ENCODE results near the gene SBSN. TPM values are rescaled to one million over a fixed set of nuclear protein-coding genes. Genes with fewer than 3 reads are reported as not detected.

Gene SBSN
- total and polyA plus RNA-seq, 9 of the 15 experiments (the other 6 are each of a cell fraction or from before 2014, with no cell fraction given) = 0.05 TPM; not detected in 8

DNA sequence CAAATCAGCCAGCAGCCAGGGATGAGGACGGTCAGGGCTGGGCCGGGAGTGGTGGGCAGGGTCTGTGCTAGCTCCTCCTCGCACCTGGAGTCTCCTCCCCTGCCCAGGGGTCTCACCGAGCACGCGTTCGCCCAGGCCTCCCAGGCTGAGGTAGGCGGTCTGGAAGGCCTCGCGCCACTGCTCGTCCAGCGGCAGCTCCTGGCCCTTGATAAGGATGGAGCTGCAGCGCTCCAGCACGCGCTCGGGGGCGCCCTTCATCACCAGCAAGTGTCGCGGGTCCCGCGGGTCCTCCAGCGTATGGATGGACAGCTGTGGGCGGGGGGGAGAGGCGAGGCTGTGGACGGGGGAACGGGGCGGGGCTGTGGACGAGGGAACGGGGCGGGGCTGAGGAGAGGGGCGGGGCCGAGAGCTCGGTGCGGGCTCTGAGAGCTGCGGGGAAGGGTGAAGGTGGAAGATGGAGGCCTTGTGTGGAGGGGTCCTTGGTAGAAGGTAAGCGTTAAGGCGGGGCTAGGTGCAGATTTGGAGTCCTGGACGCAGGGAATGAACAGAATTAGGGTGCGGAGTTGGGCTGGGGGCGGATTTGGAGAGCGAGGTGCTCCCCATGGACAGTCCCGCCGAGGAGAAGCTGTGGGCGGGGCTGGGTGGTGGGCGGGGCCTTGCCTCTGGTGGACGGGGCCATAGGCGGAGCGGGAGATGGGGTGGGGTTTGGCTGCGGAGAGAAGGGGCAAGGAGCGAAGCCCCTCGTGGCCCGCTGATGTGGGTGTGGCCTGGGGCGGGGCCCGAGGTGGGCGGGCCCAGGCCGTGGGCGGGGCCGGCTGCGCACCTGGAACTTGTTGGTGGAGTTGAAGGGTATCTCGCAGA is 29.7 kb upstream of the SBSN start (continued):
- TF ChIP-seq, protein P1, sequence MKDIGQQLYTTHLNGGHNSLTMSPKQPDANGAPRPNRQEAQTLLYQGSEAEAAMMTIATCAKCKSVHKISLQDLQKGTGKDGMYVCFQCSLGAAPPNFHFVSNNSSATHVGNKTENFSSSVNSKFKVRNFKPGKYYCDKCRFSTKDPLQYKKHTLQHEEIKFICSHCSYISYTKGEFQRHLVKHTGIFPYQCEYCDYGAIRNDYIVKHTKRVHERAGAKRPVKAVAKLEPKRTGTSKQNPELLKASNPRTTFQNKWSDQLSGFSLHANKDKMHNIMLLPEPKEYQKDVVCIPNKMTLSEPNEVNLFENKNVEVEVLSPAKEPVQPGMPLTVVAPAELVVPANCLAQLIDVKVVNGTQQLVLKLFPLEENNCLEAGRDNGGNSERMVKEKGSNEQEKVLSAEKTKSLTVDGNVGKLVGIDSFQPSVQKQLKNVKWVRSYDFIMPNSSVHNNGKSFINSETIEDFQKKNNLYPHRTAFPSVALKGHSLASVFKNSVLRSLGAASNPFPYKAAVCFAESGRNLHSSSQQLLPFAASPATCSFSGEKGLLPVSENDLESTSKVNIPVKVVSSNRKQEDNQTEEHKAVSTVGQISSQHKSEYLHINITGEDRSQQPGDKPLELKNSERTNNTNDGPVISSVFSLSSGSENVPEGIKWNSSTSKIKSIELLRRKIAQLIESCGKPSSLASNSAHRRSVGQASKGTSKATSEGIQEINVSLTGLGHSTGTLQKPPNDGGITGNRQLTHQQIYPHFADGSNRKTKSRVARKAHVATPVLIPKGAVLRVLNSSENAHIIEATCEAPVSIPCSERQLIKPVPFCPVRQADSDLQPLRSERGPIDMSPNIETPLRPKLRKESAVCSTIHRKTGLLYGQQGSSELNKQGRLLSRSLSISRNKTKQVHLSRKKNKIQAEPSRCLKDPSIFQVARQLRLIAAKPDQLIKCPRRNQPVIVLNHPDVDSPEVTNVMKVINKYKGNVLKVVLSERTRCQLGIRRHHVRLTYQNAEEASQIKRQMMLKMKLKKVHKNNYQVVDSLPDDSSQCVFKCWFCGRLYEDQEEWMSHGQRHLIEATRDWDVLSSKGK (CRISPR knock-in tag; IDR thresholded peaks at IDR 0.05) = no peak
- TF ChIP-seq BRD4 (IDR thresholded peaks at IDR 0.05) (no peak), RBM22 (IDR thresholded peaks at IDR 0.05; ENCODE audit: low read depth, low read length, poor library complexity, severe bottlenecking) (no peak), PHF20 (IDR thresholded peaks at IDR 0.05; ENCODE audit: partially characterized antibody) (no peak), ZC3H11A (IDR thresholded peaks at IDR 0.05; ENCODE audit: low read depth, low read length) (no peak), MBD2 (IDR thresholded peaks at IDR 0.05; ENCODE audit: borderline replicate concordance, low read depth) (no peak), ZFPM2 (CRISPR knock-in tag; IDR thresholded peaks at IDR 0.05) (no peak), ARID1B (IDR thresholded peaks at IDR 0.05) (no peak), CBFA2T3 (IDR thresholded peaks at IDR 0.05) (no peak), HIVEP1 (CRISPR knock-in tag; IDR thresholded peaks at IDR 0.05) (no peak), GTF2F1 (IDR thresholded peaks at IDR 0.05; ENCODE audit: low read depth, low read length) (no peak), ZNF444 (CRISPR knock-in tag; IDR thresholded peaks at IDR 0.05) (no peak), RBM39 (optimal IDR thresholded peaks at IDR 0.05; ENCODE audit: low read depth, low read length) (no peak), SMARCB1 (IDR thresholded peaks at IDR 0.05; ENCODE audit: insufficient read length, low read depth) (no peak), NR2F6 (CRISPR knock-in tag; IDR thresholded peaks at IDR 0.05) (no peak), ZNF316 (IDR thresholded peaks at IDR 0.05) (no peak), PPARD (CRISPR knock-in tag; IDR thresholded peaks at IDR 0.05) (no peak), NONO (IDR thresholded peaks at IDR 0.05; ENCODE audit: low read depth in 2 of 2, low read length in 1 of 2) (no peak), TBP (optimal IDR thresholded peaks at IDR 0.05; ENCODE audit: low read depth, low read length) (peak; percentile 12)
- TF ChIP-seq, protein P2, sequence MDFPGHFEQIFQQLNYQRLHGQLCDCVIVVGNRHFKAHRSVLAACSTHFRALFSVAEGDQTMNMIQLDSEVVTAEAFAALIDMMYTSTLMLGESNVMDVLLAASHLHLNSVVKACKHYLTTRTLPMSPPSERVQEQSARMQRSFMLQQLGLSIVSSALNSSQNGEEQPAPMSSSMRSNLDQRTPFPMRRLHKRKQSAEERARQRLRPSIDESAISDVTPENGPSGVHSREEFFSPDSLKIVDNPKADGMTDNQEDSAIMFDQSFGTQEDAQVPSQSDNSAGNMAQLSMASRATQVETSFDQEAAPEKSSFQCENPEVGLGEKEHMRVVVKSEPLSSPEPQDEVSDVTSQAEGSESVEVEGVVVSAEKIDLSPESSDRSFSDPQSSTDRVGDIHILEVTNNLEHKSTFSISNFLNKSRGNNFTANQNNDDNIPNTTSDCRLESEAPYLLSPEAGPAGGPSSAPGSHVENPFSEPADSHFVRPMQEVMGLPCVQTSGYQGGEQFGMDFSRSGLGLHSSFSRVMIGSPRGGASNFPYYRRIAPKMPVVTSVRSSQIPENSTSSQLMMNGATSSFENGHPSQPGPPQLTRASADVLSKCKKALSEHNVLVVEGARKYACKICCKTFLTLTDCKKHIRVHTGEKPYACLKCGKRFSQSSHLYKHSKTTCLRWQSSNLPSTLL (IDR thresholded peaks at IDR 0.05) = no peak
- TF ChIP-seq, protein P3, sequence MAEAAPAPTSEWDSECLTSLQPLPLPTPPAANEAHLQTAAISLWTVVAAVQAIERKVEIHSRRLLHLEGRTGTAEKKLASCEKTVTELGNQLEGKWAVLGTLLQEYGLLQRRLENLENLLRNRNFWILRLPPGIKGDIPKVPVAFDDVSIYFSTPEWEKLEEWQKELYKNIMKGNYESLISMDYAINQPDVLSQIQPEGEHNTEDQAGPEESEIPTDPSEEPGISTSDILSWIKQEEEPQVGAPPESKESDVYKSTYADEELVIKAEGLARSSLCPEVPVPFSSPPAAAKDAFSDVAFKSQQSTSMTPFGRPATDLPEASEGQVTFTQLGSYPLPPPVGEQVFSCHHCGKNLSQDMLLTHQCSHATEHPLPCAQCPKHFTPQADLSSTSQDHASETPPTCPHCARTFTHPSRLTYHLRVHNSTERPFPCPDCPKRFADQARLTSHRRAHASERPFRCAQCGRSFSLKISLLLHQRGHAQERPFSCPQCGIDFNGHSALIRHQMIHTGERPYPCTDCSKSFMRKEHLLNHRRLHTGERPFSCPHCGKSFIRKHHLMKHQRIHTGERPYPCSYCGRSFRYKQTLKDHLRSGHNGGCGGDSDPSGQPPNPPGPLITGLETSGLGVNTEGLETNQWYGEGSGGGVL (CRISPR knock-in tag; IDR thresholded peaks at IDR 0.05) = no peak

Measured in K562 (cell line).